Brain microvascular endothelial cell (primary cell): ENCODE results near the gene CASD1.

Experiments used
- DNase-seq: peaks from one replicate; pipeline ENCODE4 v3.0.0-alpha.2; 2020
- H3K27ac ChIP-seq: fragments of 250-450 bp; sonication (Bioruptor Pico); 2 replicates; pipeline ENCODE4 v1.5.1; 2020; ENCODE audit warnings: mild to moderate bottlenecking, moderate library complexity
- H3K27me3 ChIP-seq: fragments of 250-450 bp; sonication (Bioruptor Pico); replicated peaks from 2 replicates; pipeline ENCODE4 v1.5.1; 2020; ENCODE audit warnings: mild to moderate bottlenecking
- H3K36me3 ChIP-seq: fragments of 250-450 bp; sonication (Bioruptor Pico); replicated peaks from 2 replicates; pipeline ENCODE4 v1.5.1; 2020; ENCODE audit warnings: mild to moderate bottlenecking
- H3K4me3 ChIP-seq: 2 replicates; pipeline ENCODE4 v1.5.1; 2011; ENCODE audit warnings: low read depth, mild to moderate bottlenecking, control low read depth, low read length, moderate library complexity
- in situ Hi-C: cut with HindIII; loops from 2 replicates; pipeline ENCODE4 v1.10.0; 2017; ENCODE audit warnings: low sequenced_read_pairs, low pct_ligation_motif_present
- TF ChIP-seq, protein P1 (sequence below): IDR thresholded peaks from 2 replicates; pipeline ENCODE4 v1.5.1; 2011; ENCODE audit warnings: low read depth, mild to moderate bottlenecking, moderate library complexity, low read length, control low read depth, inconsistent platforms; ENCODE audit errors: missing control alignments

The CASD1 gene

GRCh38 chr7:94562525-94562924 lies 52.9 kb downstream of the CASD1 start:
- TF ChIP-seq, protein P1, sequence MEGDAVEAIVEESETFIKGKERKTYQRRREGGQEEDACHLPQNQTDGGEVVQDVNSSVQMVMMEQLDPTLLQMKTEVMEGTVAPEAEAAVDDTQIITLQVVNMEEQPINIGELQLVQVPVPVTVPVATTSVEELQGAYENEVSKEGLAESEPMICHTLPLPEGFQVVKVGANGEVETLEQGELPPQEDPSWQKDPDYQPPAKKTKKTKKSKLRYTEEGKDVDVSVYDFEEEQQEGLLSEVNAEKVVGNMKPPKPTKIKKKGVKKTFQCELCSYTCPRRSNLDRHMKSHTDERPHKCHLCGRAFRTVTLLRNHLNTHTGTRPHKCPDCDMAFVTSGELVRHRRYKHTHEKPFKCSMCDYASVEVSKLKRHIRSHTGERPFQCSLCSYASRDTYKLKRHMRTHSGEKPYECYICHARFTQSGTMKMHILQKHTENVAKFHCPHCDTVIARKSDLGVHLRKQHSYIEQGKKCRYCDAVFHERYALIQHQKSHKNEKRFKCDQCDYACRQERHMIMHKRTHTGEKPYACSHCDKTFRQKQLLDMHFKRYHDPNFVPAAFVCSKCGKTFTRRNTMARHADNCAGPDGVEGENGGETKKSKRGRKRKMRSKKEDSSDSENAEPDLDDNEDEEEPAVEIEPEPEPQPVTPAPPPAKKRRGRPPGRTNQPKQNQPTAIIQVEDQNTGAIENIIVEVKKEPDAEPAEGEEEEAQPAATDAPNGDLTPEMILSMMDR, result no peak
- H3K36me3 ChIP-seq, result no peaks in the 10 kb centered on the region
- in situ Hi-C loops, result no loop called here

DNA sequence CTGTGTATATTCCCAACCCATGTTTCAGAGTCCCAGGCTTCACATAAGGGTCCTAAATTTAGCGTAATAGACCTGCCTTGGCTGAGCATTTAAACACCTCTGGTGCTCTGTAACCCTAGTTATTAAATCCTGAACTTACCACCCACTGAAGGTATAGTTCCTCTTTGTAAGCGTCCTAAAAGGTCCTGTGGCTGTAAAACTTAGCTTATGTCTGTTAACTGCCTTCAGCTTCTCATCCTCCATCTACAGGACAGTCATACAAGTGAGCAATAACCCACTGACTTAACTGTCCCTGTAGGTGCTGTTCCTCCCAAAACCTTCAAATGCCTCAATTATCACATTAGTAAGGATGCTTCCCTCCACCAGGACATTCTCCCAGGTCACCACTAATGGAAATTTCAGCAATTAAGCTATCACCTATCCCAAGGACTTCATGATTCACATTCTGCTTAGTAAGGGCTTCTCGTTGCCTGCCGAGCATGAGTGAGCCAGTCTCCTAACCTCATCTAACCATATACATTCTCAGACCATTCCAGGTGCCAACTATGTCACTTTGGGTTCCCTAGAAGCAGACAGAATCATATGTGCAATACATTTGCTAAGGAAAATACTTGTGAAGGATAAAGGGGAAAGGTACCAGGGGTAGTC lies 55.8 kb downstream of the CASD1 start:
- DNase-seq, result no peak
- no peaks in the 10 kb centered on the region for H3K36me3 ChIP-seq
- in situ Hi-C loops, result no loop called here
- no peaks in the 10 kb centered on the region for H3K27me3 ChIP-seq
- no peak overlapping the region for H3K27ac ChIP-seq
- H3K4me3 ChIP-seq, result no peak overlapping the region
- TF ChIP-seq, protein P1, result no peak

More at GRCh38 chr7:94562525-94562924, 52.9 kb downstream of the CASD1 start:
- DNase-seq, result no peak
- H3K27me3 ChIP-seq, result no peaks in the 10 kb centered on the region
- H3K4me3 ChIP-seq, result no peak overlapping the region
- H3K27ac ChIP-seq, result no peak overlapping the region

DNA sequence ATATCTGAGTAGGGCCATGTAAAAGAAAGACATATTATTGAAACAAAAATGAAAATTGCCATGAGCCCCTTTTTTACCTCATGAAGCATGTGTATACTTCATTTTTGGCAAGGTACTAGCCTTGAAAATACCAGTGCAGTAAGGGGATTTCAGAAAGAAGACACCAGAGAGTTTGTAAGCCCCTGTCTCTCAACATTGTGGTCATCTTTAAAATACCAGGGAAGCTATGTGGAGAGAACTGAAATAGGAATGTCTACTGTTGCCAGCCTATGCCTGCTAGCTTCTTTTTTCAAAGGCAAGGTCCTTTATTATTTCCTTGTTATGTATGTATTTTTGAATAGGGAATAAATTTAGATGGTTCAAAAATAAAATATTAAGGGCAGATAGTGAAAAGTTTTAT lies 57.8 kb downstream of the CASD1 start:
- no peak overlapping the region for H3K4me3 ChIP-seq
- H3K27me3 ChIP-seq, result no peaks in the 10 kb centered on the region
- no peak for DNase-seq
- in situ Hi-C loops, result no loop called here
- no peak overlapping the region for H3K27ac ChIP-seq
- no peaks in the 10 kb centered on the region for H3K36me3 ChIP-seq
- TF ChIP-seq, protein P1, result no peak

DNA sequence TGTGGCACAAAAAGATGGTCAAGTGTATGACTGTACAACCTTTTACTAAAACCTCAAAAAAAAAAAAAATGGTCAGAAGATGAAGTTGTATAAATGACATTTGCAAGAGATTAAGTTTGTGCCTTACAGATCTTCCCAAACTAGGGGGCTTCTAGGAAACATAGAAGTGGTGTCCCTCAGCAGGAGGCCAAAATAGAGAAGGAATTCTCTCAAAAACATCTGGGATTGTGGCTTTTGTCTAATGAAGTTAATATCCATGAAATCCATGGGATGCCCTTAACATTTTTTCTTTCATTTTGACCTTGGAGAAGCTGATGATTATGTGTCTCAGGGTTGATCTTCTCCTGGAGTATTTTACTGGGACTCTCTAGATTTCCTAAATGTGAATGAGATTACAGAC lies 62.2 kb downstream of the CASD1 start:
- H3K36me3 ChIP-seq, result no peaks in the 10 kb centered on the region
- H3K4me3 ChIP-seq, result no peak overlapping the region
- TF ChIP-seq, protein P1, result no peak
- DNase-seq, result no peak
- in situ Hi-C loops, result no loop called here
- H3K27ac ChIP-seq, result no peak overlapping the region
- H3K27me3 ChIP-seq, result no peaks in the 10 kb centered on the region

GRCh38 chr7:94575646-94576045 lies 66.0 kb downstream of the CASD1 start:
- TF ChIP-seq, protein P1, result no peak
- in situ Hi-C loops, result no loop called here
- Histone ChIP-seq H3K27me3 (no peaks in the 10 kb centered on the region), H3K36me3 (no peaks in the 10 kb centered on the region), H3K27ac (no peak overlapping the region), H3K4me3 (no peak overlapping the region)
- DNase-seq, result no peak

- Histone ChIP-seq H3K27me3 (no peaks in the 10 kb centered on the region), H3K36me3 (no peaks in the 10 kb centered on the region), H3K4me3 (no peak overlapping the region), H3K27ac (no peak overlapping the region)
- in situ Hi-C loops, result no loop called here
- no peak for DNase-seq
- TF ChIP-seq, protein P1, result no peak
These were observed 66.7 kb downstream of the CASD1 start for GRCh38 chr7:94576316-94576715.
